GM23338 (cell line): ENCODE measurements around the gene ADGRV1. TPM values are rescaled to one million over a fixed set of nuclear protein-coding genes. Genes with fewer than 3 reads are reported as not detected.

ENCODE experiments used
- CREB1 ChIP-seq: fragments of 250-450 bp; sonication (Bioruptor Pico); IDR thresholded peaks from 2 replicates; pipeline ENCODE4 v1.5.0; 2020; ENCODE audit warnings: low read depth, mild to moderate bottlenecking, moderate library complexity
- EZH2phosphoT487 ChIP-seq: fragments of 200-600 bp; sonication (generic); IDR thresholded peaks from one replicate; pipeline ENCODE4 v1.8.1; 2018; ENCODE audit warnings: antibody characterized with exemption; ENCODE audit not compliant: unreplicated experiment
- JUNB ChIP-seq: IDR thresholded peaks from one replicate; pipeline ENCODE4 v1.6.1; 2016; ENCODE audit warnings: antibody characterized with exemption; ENCODE audit not compliant: unreplicated experiment
- NANOG ChIP-seq: IDR thresholded peaks from 2 replicates; pipeline ENCODE4 v1.6.1; 2016; ENCODE audit warnings: antibody characterized with exemption, borderline replicate concordance
- POLR2AphosphoS5 ChIP-seq: IDR thresholded peaks from 2 replicates; pipeline ENCODE4 v1.6.1; 2016; ENCODE audit warnings: antibody characterized with exemption, low read depth
- REST ChIP-seq: IDR thresholded peaks from one replicate; pipeline ENCODE4 v1.6.1; 2018; ENCODE audit warnings: antibody characterized with exemption; ENCODE audit not compliant: unreplicated experiment
- STAT1 ChIP-seq: IDR thresholded peaks from one replicate; pipeline ENCODE4 v1.6.1; 2016; ENCODE audit warnings: antibody characterized with exemption; ENCODE audit not compliant: unreplicated experiment
- ZNF114 ChIP-seq: fragments of 250-450 bp; sonication (Bioruptor Pico); IDR thresholded peaks from 2 replicates; pipeline ENCODE4 v1.5.0; 2020; ENCODE audit warnings: mild to moderate bottlenecking, moderate library complexity
- ZNF331 ChIP-seq: fragments of 250-450 bp; sonication (Bioruptor Pico); IDR thresholded peaks from 2 replicates; pipeline ENCODE4 v1.5.0; 2020; ENCODE audit warnings: low read depth, mild to moderate bottlenecking, moderate library complexity
- polyA plus RNA-seq: library from polyadenylated mRNA; unstranded; fragments of >200 nt; fragmentation: Nextera tagmentation; extraction: Ambion mirVana; gene quantifications from 2 replicates; pipeline ENCODE4 v1.2.1, GENCODE V29; 2016
- total RNA-seq: library from RNA; depleted of rRNA; stranded (reverse); fragments of >200 nt; shearing (Covaris generic); gene quantifications from 2 replicates; pipeline ENCODE4 v1.2.3, GENCODE V29; 2014
- TF ChIP-seq, protein P1 (sequence below): fragments of 250-450 bp; sonication (Bioruptor Pico); IDR thresholded peaks from 2 replicates; pipeline ENCODE4 v1.5.0; 2020; ENCODE audit warnings: mild to moderate bottlenecking, moderate library complexity
- TF ChIP-seq, protein P2 (sequence below), 2 experiments: fragments of 200-600 bp in 1 of 2; sonication (generic) in 1 of 2; conservative IDR thresholded peaks; 2 replicates each; pipeline versions ENCODE4 v1.5.1 to v1.6.1; 2016 to 2017; ENCODE audit warnings: antibody characterized with exemption in 2 of 2, low read depth in 2 of 2, mild to moderate bottlenecking in 2 of 2, moderate library complexity in 1 of 2

ADGRV1 gene
- total and polyA plus RNA-seq, 2 experiments from 2014 or later, result 46.1 to 149 TPM

- TF ChIP-seq, protein P1, sequence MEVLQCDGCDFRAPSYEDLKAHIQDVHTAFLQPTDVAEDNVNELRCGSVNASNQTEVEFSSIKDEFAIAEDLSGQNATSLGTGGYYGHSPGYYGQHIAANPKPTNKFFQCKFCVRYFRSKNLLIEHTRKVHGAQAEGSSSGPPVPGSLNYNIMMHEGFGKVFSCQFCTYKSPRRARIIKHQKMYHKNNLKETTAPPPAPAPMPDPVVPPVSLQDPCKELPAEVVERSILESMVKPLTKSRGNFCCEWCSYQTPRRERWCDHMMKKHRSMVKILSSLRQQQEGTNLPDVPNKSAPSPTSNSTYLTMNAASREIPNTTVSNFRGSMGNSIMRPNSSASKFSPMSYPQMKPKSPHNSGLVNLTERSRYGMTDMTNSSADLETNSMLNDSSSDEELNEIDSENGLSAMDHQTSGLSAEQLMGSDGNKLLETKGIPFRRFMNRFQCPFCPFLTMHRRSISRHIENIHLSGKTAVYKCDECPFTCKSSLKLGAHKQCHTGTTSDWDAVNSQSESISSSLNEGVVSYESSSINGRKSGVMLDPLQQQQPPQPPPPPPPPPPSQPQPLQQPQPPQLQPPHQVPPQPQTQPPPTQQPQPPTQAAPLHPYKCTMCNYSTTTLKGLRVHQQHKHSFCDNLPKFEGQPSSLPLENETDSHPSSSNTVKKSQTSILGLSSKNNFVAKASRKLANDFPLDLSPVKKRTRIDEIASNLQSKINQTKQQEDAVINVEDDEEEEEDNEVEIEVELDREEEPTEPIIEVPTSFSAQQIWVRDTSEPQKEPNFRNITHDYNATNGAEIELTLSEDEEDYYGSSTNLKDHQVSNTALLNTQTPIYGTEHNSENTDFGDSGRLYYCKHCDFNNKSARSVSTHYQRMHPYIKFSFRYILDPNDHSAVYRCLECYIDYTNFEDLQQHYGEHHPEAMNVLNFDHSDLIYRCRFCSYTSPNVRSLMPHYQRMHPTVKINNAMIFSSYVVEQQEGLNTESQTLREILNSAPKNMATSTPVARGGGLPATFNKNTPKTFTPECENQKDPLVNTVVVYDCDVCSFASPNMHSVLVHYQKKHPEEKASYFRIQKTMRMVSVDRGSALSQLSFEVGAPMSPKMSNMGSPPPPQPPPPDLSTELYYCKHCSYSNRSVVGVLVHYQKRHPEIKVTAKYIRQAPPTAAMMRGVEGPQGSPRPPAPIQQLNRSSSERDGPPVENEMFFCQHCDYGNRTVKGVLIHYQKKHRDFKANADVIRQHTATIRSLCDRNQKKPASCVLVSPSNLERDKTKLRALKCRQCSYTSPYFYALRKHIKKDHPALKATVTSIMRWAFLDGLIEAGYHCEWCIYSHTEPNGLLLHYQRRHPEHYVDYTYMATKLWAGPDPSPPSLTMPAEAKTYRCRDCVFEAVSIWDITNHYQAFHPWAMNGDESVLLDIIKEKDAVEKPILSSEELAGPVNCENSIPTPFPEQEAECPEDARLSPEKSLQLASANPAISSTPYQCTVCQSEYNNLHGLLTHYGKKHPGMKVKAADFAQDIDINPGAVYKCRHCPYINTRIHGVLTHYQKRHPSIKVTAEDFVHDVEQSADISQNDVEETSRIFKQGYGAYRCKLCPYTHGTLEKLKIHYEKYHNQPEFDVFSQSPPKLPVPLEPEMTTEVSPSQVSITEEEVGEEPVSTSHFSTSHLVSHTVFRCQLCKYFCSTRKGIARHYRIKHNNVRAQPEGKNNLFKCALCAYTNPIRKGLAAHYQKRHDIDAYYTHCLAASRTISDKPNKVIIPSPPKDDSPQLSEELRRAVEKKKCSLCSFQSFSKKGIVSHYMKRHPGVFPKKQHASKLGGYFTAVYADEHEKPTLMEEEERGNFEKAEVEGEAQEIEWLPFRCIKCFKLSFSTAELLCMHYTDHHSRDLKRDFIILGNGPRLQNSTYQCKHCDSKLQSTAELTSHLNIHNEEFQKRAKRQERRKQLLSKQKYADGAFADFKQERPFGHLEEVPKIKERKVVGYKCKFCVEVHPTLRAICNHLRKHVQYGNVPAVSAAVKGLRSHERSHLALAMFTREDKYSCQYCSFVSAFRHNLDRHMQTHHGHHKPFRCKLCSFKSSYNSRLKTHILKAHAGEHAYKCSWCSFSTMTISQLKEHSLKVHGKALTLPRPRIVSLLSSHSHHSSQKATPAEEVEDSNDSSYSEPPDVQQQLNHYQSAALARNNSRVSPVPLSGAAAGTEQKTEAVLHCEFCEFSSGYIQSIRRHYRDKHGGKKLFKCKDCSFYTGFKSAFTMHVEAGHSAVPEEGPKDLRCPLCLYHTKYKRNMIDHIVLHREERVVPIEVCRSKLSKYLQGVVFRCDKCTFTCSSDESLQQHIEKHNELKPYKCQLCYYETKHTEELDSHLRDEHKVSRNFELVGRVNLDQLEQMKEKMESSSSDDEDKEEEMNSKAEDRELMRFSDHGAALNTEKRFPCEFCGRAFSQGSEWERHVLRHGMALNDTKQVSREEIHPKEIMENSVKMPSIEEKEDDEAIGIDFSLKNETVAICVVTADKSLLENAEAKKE, result no peak
- TF ChIP-seq STAT1 (no peak), ZNF331 (CRISPR knock-in tag) (no peak), NANOG (no peak), JUNB (no peak), CREB1 (CRISPR knock-in tag) (no peak), ZNF114 (CRISPR knock-in tag) (no peak), EZH2phosphoT487 (no peak), REST (no peak), POLR2AphosphoS5 (no peak)
- TF ChIP-seq, protein P2, sequence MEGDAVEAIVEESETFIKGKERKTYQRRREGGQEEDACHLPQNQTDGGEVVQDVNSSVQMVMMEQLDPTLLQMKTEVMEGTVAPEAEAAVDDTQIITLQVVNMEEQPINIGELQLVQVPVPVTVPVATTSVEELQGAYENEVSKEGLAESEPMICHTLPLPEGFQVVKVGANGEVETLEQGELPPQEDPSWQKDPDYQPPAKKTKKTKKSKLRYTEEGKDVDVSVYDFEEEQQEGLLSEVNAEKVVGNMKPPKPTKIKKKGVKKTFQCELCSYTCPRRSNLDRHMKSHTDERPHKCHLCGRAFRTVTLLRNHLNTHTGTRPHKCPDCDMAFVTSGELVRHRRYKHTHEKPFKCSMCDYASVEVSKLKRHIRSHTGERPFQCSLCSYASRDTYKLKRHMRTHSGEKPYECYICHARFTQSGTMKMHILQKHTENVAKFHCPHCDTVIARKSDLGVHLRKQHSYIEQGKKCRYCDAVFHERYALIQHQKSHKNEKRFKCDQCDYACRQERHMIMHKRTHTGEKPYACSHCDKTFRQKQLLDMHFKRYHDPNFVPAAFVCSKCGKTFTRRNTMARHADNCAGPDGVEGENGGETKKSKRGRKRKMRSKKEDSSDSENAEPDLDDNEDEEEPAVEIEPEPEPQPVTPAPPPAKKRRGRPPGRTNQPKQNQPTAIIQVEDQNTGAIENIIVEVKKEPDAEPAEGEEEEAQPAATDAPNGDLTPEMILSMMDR (conservative IDR thresholded peaks at IDR 0.05; ENCODE audit: low read depth in 2 of 2), result no peak
Observed at GRCh38 chr5:90809311-90810056, 250.9 kb downstream of the ADGRV1 start (continued).
